BLaER1 (cell line): ENCODE data around the gene PRR30.
A peak's percentile ranks its signal among the peaks of the same experiment; 100 is the strongest.

Experiments used
- H3K27ac ChIP-seq: shearing (Covaris generic); formaldehyde crosslinking; 2 replicates; pipeline ENCODE4 v1.8.1; 2022
- H3K27me3 ChIP-seq: shearing (Covaris generic); formaldehyde crosslinking; 2 replicates; pipeline ENCODE4 v1.8.1; 2022
- H3K36me3 ChIP-seq: shearing (Covaris generic); formaldehyde crosslinking; 2 replicates; pipeline ENCODE4 v1.8.1; 2022
- H3K4me1 ChIP-seq: shearing (Covaris generic); formaldehyde crosslinking; 2 replicates; pipeline ENCODE4 v1.8.1; 2022
- H3K4me2 ChIP-seq: shearing (Covaris generic); formaldehyde crosslinking; 2 replicates; pipeline ENCODE4 v1.8.1; 2022
- H3K4me3 ChIP-seq: shearing (Covaris generic); formaldehyde crosslinking; 2 replicates; pipeline ENCODE4 v1.8.1; 2022
- H3K9ac ChIP-seq: shearing (Covaris generic); formaldehyde crosslinking; 2 replicates; pipeline ENCODE4 v1.8.1; 2022
- H3K9me3 ChIP-seq: shearing (Covaris generic); formaldehyde crosslinking; 2 replicates; pipeline ENCODE4 v1.8.1; 2022
- H4K20me1 ChIP-seq: shearing (Covaris generic); formaldehyde crosslinking; 2 replicates; pipeline ENCODE4 v1.8.1; 2022
- Cebpa-rat ChIP-seq: shearing (Covaris generic); IDR thresholded peaks from 2 replicates; pipeline ENCODE4 v1.8.1; 2022

PRR30 gene

GRCh38 chr2:27155069-27155520 lies 15.9 kb upstream of the PRR30 start:
- no peak overlapping the region for H3K9ac ChIP-seq
- no peaks in the 10 kb centered on the region for H3K36me3 ChIP-seq
- no peaks in the 10 kb centered on the region for H4K20me1 ChIP-seq
- H3K4me1 ChIP-seq, result no peaks in the 10 kb centered on the region
- no peak overlapping the region for H3K4me2 ChIP-seq
- no peak overlapping the region for H3K27ac ChIP-seq
- H3K9me3 ChIP-seq, result no peaks in the 10 kb centered on the region
- no peak overlapping the region for H3K4me3 ChIP-seq
- TF ChIP-seq Cebpa-rat, result no peak
- H3K27me3 ChIP-seq, result no peaks in the 10 kb centered on the region

GRCh38 chr2:27154488-27154887 lies 15.3 kb upstream of the PRR30 start:
- Histone ChIP-seq H3K9ac (no peak overlapping the region), H3K36me3 (no peaks in the 10 kb centered on the region), H3K27ac (no peak overlapping the region), H3K4me3 (no peak overlapping the region), H3K4me1 (no peaks in the 10 kb centered on the region), H3K4me2 (no peak overlapping the region), H4K20me1 (no peaks in the 10 kb centered on the region), H3K27me3 (no peaks in the 10 kb centered on the region), H3K9me3 (no peaks in the 10 kb centered on the region)
- no peak for TF ChIP-seq Cebpa-rat

GRCh38 chr2:27152796-27153464 lies 13.7 kb upstream of the PRR30 start:
- no peaks in the 10 kb centered on the region for H3K27me3 ChIP-seq
- H3K36me3 ChIP-seq, result no peaks in the 10 kb centered on the region
- H3K9me3 ChIP-seq, result no peaks in the 10 kb centered on the region
- peaks cover 3% of the 10 kb centered on the region for H3K4me1 ChIP-seq
- no peaks in the 10 kb centered on the region for H4K20me1 ChIP-seq
- H3K27ac ChIP-seq, result no peak overlapping the region
- no peak overlapping the region for H3K4me2 ChIP-seq
- no peak overlapping the region for H3K4me3 ChIP-seq
- no peak overlapping the region for H3K9ac ChIP-seq
- TF ChIP-seq Cebpa-rat, result no peak

- Histone ChIP-seq H3K4me2 (no peak overlapping the region), H3K27ac (no peak overlapping the region), H4K20me1 (no peaks in the 10 kb centered on the region), H3K9ac (no peak overlapping the region), H3K36me3 (no peaks in the 10 kb centered on the region), H3K27me3 (no peaks in the 10 kb centered on the region), H3K4me1 (peaks cover 10% of the 10 kb centered on the region), H3K9me3 (no peaks in the 10 kb centered on the region), H3K4me3 (no peak overlapping the region)
- TF ChIP-seq Cebpa-rat, result no peak
Observed at GRCh38 chr2:27152102-27152795, 13.0 kb upstream of the PRR30 start.

GRCh38 chr2:27150639-27151230 lies 11.5 kb upstream of the PRR30 start:
- Histone ChIP-seq H3K27ac (no peak overlapping the region), H3K4me2 (no peak overlapping the region), H3K4me1 (peaks cover 14% of the 10 kb centered on the region), H3K4me3 (no peak overlapping the region), H4K20me1 (no peaks in the 10 kb centered on the region), H3K9ac (no peak overlapping the region), H3K27me3 (no peaks in the 10 kb centered on the region), H3K9me3 (no peaks in the 10 kb centered on the region), H3K36me3 (no peaks in the 10 kb centered on the region)
- no peak for TF ChIP-seq Cebpa-rat

GRCh38 chr2:27149570-27150405 lies 10.6 kb upstream of the PRR30 start:
- Histone ChIP-seq H3K27me3 (no peaks in the 10 kb centered on the region), H3K4me1 (peaks cover 14% of the 10 kb centered on the region), H3K4me3 (no peak overlapping the region), H3K4me2 (no peak overlapping the region), H3K27ac (no peak overlapping the region), H3K9ac (no peak overlapping the region), H3K9me3 (no peaks in the 10 kb centered on the region), H3K36me3 (no peaks in the 10 kb centered on the region), H4K20me1 (no peaks in the 10 kb centered on the region)
- TF ChIP-seq Cebpa-rat, result no peak

GRCh38 chr2:27148801-27149439 lies 9.7 kb upstream of the PRR30 start, which contains the start of gene TCF23:
TCF23 (plus strand) TSS chr2:27149004; CDS start chr2:27149134, 130 bp downstream.
- H3K4me2 ChIP-seq, result peak within 1 kb of the TSS; percentile 45
- no peaks in the 10 kb centered on the region for H3K27me3 ChIP-seq
- no peak within 1 kb of the TSS for H3K27ac ChIP-seq
- TF ChIP-seq Cebpa-rat, result no peak
- H3K9ac ChIP-seq, result no peak within 1 kb of the TSS
- H3K4me3 ChIP-seq, result no peak within 1 kb of the TSS
- H3K4me1 ChIP-seq, result peaks cover 14% of the 10 kb centered on the region
- H4K20me1 ChIP-seq, result no peaks in the 10 kb centered on the region
- no peaks in the 10 kb centered on the region for H3K9me3 ChIP-seq
- H3K36me3 ChIP-seq, result no peaks in the 10 kb centered on the region

- Histone ChIP-seq H3K36me3 (no peaks in the 10 kb centered on the region), H3K27me3 (no peaks in the 10 kb centered on the region), H3K9ac (no peak overlapping the region), H3K4me2 (peak overlapping the region; percentile 45), H3K4me3 (no peak overlapping the region), H4K20me1 (no peaks in the 10 kb centered on the region), H3K27ac (no peak overlapping the region), H3K9me3 (no peaks in the 10 kb centered on the region), H3K4me1 (peaks cover 14% of the 10 kb centered on the region)
- TF ChIP-seq Cebpa-rat, result no peak
Observed at GRCh38 chr2:27147935-27148334, 8.7 kb upstream of the PRR30 start.

- H3K4me3 ChIP-seq, result no peak overlapping the region
- no peak overlapping the region for H3K27ac ChIP-seq
- H4K20me1 ChIP-seq, result no peaks in the 10 kb centered on the region
- peaks cover 14% of the 10 kb centered on the region for H3K4me1 ChIP-seq
- no peaks in the 10 kb centered on the region for H3K9me3 ChIP-seq
- no peaks in the 10 kb centered on the region for H3K36me3 ChIP-seq
- no peak for TF ChIP-seq Cebpa-rat
- no peak overlapping the region for H3K9ac ChIP-seq
- no peaks in the 10 kb centered on the region for H3K27me3 ChIP-seq
- no peak overlapping the region for H3K4me2 ChIP-seq
Observed at GRCh38 chr2:27145682-27146081, 6.5 kb upstream of the PRR30 start.
